Muscle layer of colon (tissue), 2 donors: ENCODE measurements around the gene MTCH1.
A peak's percentile ranks its signal among the peaks of the same experiment; 100 is the strongest.

Experiments
- H3K27ac ChIP-seq: one replicate; pipeline ENCODE4 v1.7.0; 2013; ENCODE audit warnings: low read depth, mild to moderate bottlenecking, low read length, moderate library complexity
- H3K27me3 ChIP-seq, 2 donors: one replicate each; pipeline ENCODE4 v1.7.0; 2013; ENCODE audit warnings: low read length in 2 of 2, mild to moderate bottlenecking in 2 of 2; ENCODE audit not compliant: insufficient read depth in 2 of 2, control insufficient read depth in 1 of 2
- H3K36me3 ChIP-seq: one replicate; pipeline ENCODE4 v1.7.0; 2013; ENCODE audit warnings: mild to moderate bottlenecking, low read length; ENCODE audit not compliant: insufficient read depth
- H3K4me1 ChIP-seq: one replicate; pipeline ENCODE4 v1.7.0; 2013; ENCODE audit warnings: mild to moderate bottlenecking, low read length; ENCODE audit not compliant: insufficient read depth
- H3K4me3 ChIP-seq, 2 donors: one replicate each; pipeline ENCODE4 v1.7.0; 2013; ENCODE audit warnings: low read length in 2 of 2, low read depth in 1 of 2, mild to moderate bottlenecking in 1 of 2, moderate library complexity in 1 of 2
- H3K9ac ChIP-seq: one replicate; pipeline ENCODE4 v1.7.0; 2013; ENCODE audit warnings: low read length
- H3K9me3 ChIP-seq: one replicate; pipeline ENCODE4 v1.7.0; 2013; ENCODE audit warnings: mild to moderate bottlenecking, low read length
- donor health status: abdominal sarcoma.
- donor health status: Adenocarcinoma of cecum.

MTCH1 gene

GRCh38 chr6:37014667-37015066, 28.7 kb upstream of the MTCH1 start:
- Histone ChIP-seq H3K36me3 (no peaks in the 10 kb centered on the region), H3K4me3 (no peak overlapping the region), H3K27me3 (no peaks in the 10 kb centered on the region), H3K27ac (no peak overlapping the region), H3K9me3 (no peaks in the 10 kb centered on the region), H3K9ac (no peak overlapping the region), H3K4me1 (peaks cover 16% of the 10 kb centered on the region)

- H3K4me1 ChIP-seq = peaks cover 9% of the 10 kb centered on the region
- no peaks in the 10 kb centered on the region for H3K36me3 ChIP-seq
- H3K27me3 ChIP-seq = no peaks in the 10 kb centered on the region
- no peak overlapping the region for H3K9ac ChIP-seq
- no peak overlapping the region for H3K27ac ChIP-seq
- no peak overlapping the region for H3K4me3 ChIP-seq
- H3K9me3 ChIP-seq = no peaks in the 10 kb centered on the region
Observed at GRCh38 chr6:37013516-37014491, 27.8 kb upstream of the MTCH1 start.

- no peak overlapping the region for H3K27ac ChIP-seq
- H3K27me3 ChIP-seq = no peaks in the 10 kb centered on the region
- no peak overlapping the region for H3K4me3 ChIP-seq
- H3K36me3 ChIP-seq = no peaks in the 10 kb centered on the region
- no peak overlapping the region for H3K9ac ChIP-seq
- no peaks in the 10 kb centered on the region for H3K9me3 ChIP-seq
- no peaks in the 10 kb centered on the region for H3K4me1 ChIP-seq
Observed at GRCh38 chr6:37011656-37012378, 25.8 kb upstream of the MTCH1 start.

- Histone ChIP-seq H3K36me3 (no peaks in the 10 kb centered on the region), H3K9me3 (no peaks in the 10 kb centered on the region), H3K9ac (no peak overlapping the region), H3K4me3 (no peak overlapping the region), H3K4me1 (no peaks in the 10 kb centered on the region), H3K27me3 (no peaks in the 10 kb centered on the region), H3K27ac (no peak overlapping the region)
Observed at GRCh38 chr6:37010402-37010892, 24.5 kb upstream of the MTCH1 start.

- H3K27ac ChIP-seq = no peak overlapping the region
- H3K9ac ChIP-seq = no peak overlapping the region
- H3K36me3 ChIP-seq = no peaks in the 10 kb centered on the region
- no peaks in the 10 kb centered on the region for H3K4me1 ChIP-seq
- H3K4me3 ChIP-seq = peak overlapping the region in 1 of 2 donors; percentile 9
- H3K9me3 ChIP-seq = no peaks in the 10 kb centered on the region
- no peaks in the 10 kb centered on the region for H3K27me3 ChIP-seq
Observed at GRCh38 chr6:37008484-37009465, 22.8 kb upstream of the MTCH1 start.

- Histone ChIP-seq H3K36me3 (no peaks in the 10 kb centered on the region), H3K9me3 (no peaks in the 10 kb centered on the region), H3K27ac (no peak overlapping the region), H3K9ac (no peak overlapping the region), H3K4me1 (no peaks in the 10 kb centered on the region), H3K4me3 (peak overlapping the region in 1 of 2 donors; percentile 18), H3K27me3 (no peaks in the 10 kb centered on the region)
Observed at GRCh38 chr6:37007340-37008043, 21.5 kb upstream of the MTCH1 start.

- H3K4me3 ChIP-seq = peak overlapping the region; percentile 18 to 20
Observed at GRCh38 chr6:37006793-37007339, 20.9 kb upstream of the MTCH1 start.

GRCh38 chr6:37005827-37006567, 20.0 kb upstream of the MTCH1 start:
- Histone ChIP-seq H3K4me1 (no peaks in the 10 kb centered on the region), H3K27ac (peak overlapping the region; percentile 44), H3K4me3 (no peak overlapping the region), H3K27me3 (no peaks in the 10 kb centered on the region), H3K9me3 (no peaks in the 10 kb centered on the region), H3K36me3 (no peaks in the 10 kb centered on the region), H3K9ac (no peak overlapping the region)

More at GRCh38 chr6:37006793-37007339, 20.9 kb upstream of the MTCH1 start:
- Histone ChIP-seq H3K27ac (no peak overlapping the region), H3K27me3 (no peaks in the 10 kb centered on the region), H3K36me3 (no peaks in the 10 kb centered on the region), H3K9ac (no peak overlapping the region), H3K9me3 (no peaks in the 10 kb centered on the region), H3K4me1 (no peaks in the 10 kb centered on the region)

- Histone ChIP-seq H3K27ac (peak within 1 kb of the TSS; percentile 44), H3K4me3 (no peak within 1 kb of the TSS), H3K36me3 (no peaks in the 10 kb centered on the region), H3K9ac (no peak within 1 kb of the TSS), H3K4me1 (no peaks in the 10 kb centered on the region), H3K9me3 (no peaks in the 10 kb centered on the region), H3K27me3 (no peaks in the 10 kb centered on the region)
Observed at GRCh38 chr6:37005061-37005810, 19.2 kb upstream of the MTCH1 start, which contains the start of gene FGD2. Gene FGD2 (plus strand): TSS chr6:37005655. CDS start chr6:37005818, 163 bp downstream.
